Measurements from ENCODE around the gene ODAD3.
"Not testable (repeated sequence)": the region's sequence is repeated elsewhere in the genome, so short reads cannot be mapped to it uniquely, and the experiment has no call there.

ODAD3 gene

GRCh38 chr19:11408591-11408990 lies 26.3 kb downstream of the ODAD3 start:
- H3K4me3 ChIP-seq (replicated peaks; ENCODE audit: low read depth, low read length): no peak overlapping the region
- TF ChIP-seq CTCF (IDR thresholded peaks at IDR 0.05; ENCODE audit: low read depth, low read length, missing control alignments): no peak
- DNase-seq (ENCODE audit: extremely low read depth, low read depth): no peak

- not testable (repeated sequence) for H3K4me3 ChIP-seq (replicated peaks; ENCODE audit: low read depth, low read length); DNase-seq (ENCODE audit: extremely low read depth, low read depth)
Measured at GRCh38 chr19:11406703-11407236, 28.2 kb downstream of the ODAD3 start.

GRCh38 chr19:11405846-11406643 lies 28.9 kb downstream of the ODAD3 start:
- DNase-seq (ENCODE audit: extremely low read depth, low read depth): no peak
- no peak overlapping the region for H3K4me3 ChIP-seq (replicated peaks; ENCODE audit: low read depth, low read length)
- TF ChIP-seq CTCF (IDR thresholded peaks at IDR 0.05; ENCODE audit: low read depth, low read length, missing control alignments): peak; percentile 15

- H3K4me3 ChIP-seq (replicated peaks; ENCODE audit: low read depth, low read length): no peak overlapping the region
- DNase-seq (ENCODE audit: extremely low read depth, low read depth): no peak
- TF ChIP-seq CTCF (IDR thresholded peaks at IDR 0.05; ENCODE audit: low read depth, low read length, missing control alignments): no peak
Measured at GRCh38 chr19:11404588-11405222, 30.2 kb downstream of the ODAD3 start.

GRCh38 chr19:11401808-11402543 lies 32.9 kb downstream of the ODAD3 start:
- H3K4me3 ChIP-seq (replicated peaks; ENCODE audit: low read depth, low read length): no peak overlapping the region
- TF ChIP-seq CTCF (IDR thresholded peaks at IDR 0.05; ENCODE audit: low read depth, low read length, missing control alignments): no peak
- DNase-seq (ENCODE audit: extremely low read depth, low read depth): no peak

GRCh38 chr19:11400798-11401197 lies 34.1 kb downstream of the ODAD3 start:
- no peak for DNase-seq (ENCODE audit: extremely low read depth, low read depth)
- no peak overlapping the region for H3K4me3 ChIP-seq (replicated peaks; ENCODE audit: low read depth, low read length)
- TF ChIP-seq CTCF (IDR thresholded peaks at IDR 0.05; ENCODE audit: low read depth, low read length, missing control alignments): no peak

GRCh38 chr19:11399667-11400066 lies 35.3 kb downstream of the ODAD3 start:
- no peak for TF ChIP-seq CTCF (IDR thresholded peaks at IDR 0.05; ENCODE audit: low read depth, low read length, missing control alignments)
- no peak for DNase-seq (ENCODE audit: extremely low read depth, low read depth)

More at GRCh38 chr19:11399667-11400066, 35.3 kb downstream of the ODAD3 start:
- H3K4me3 ChIP-seq (replicated peaks; ENCODE audit: low read depth, low read length): no peak overlapping the region

All from HFF-Myc (cell line).